ENCODE data around the gene ADCY2. TPM values are rescaled to one million over a fixed set of nuclear protein-coding genes. Genes with fewer than 3 reads are reported as not detected.

ADCY2 gene
- total and polyA plus RNA-seq, 2 of the 13 experiments (the other 11 are each of a cell fraction or from before 2014, with no cell fraction given), result not detected

DNA sequence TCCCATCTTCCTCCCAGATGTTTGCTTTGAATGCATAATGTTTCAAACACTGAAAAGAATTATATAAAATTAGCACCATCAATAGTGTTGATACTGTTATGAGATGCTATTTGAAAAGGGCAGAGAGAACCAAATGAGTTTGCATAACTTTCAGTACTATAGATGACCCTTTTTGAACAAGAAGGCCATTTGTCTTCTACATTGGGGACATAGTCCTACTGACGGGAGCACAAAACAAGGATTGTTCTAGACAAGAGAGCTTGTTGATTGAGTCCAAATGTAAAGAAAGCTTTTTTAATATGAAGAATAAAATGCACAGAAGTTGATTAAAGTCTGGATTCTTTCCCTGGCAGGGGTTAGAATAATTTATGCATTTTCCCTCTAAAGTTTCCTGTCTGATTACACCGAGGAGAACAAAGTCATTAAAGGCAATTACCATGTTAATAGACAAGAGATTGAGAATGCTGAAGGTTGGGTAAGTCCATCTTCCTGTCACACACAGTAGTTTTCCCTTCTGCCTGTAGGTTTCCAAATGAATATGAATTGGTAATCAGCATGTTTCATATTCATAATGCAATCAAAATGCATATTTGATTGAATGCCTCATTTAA, 32.8 kb upstream of the ADCY2 start:
- H3K4me2 ChIP-seq (ENCODE audit: low read depth, low read length), result no peak overlapping the region
- POLR2A ChIA-PET, result no interaction called here
- CTCF ChIA-PET (ENCODE audit: low intra/inter-chr PET ratio, low total read pairs), result no interaction called here
- DNase-seq (ENCODE audit: low spot score) (no peak), ATAC-seq (no peak), FAIRE-seq (no peak)
- H3K27ac ChIP-seq (ENCODE audit: extremely low read length, insufficient read depth, low read length), result no peak overlapping the region
- no peaks in the 10 kb centered on the region for H3K4me1 ChIP-seq (ENCODE audit: insufficient read depth, low read length)
- H2AFZ ChIP-seq (ENCODE audit: low read length), result no peak overlapping the region
- H3K27me3 ChIP-seq (ENCODE audit: control insufficient read depth in 1 of 2, insufficient read depth in 2 of 2, low read length in 2 of 2), result no peaks in the 10 kb centered on the region; a peak in 1 of 5 replicates
- no peak overlapping the region for H3K4me3 ChIP-seq (replicated peaks in 1 of 3; ENCODE audit: insufficient read depth in 1 of 3, low read depth in 2 of 3, low read length in 3 of 3)
- H3K79me2 ChIP-seq (ENCODE audit: insufficient read depth, low read length), result no peaks in the 10 kb centered on the region
- H3K36me3 ChIP-seq (replicated peaks in 1 of 2; ENCODE audit: control insufficient read depth in 1 of 2, insufficient read depth in 2 of 2, low read length in 2 of 2), result no peaks in the 10 kb centered on the region
- no TSS peak for BruUV-seq (replicated peaks)
- in situ Hi-C loops (cut with HindIII; ENCODE audit: extremely low pct_ligation_motif_present, low pct_unique_long_range_greater_than_20kb), result no loop called here
- no peaks in the 10 kb centered on the region for H4K20me1 ChIP-seq (ENCODE audit: insufficient read depth, low read length)
- no peaks in the 10 kb centered on the region for H3K9me3 ChIP-seq (ENCODE audit: low read length)
- intact Hi-C loops (cut with micrococcal nuclease; ENCODE audit: unreplicated experiment), result no loop called here
- WGBS (ENCODE audit: low lambda C conversion rate), result 4% methylated on average over 2 of the region's 2 CpGs
- H3K9ac ChIP-seq (ENCODE audit: insufficient read depth, low read depth, low read length), result no peak overlapping the region
- no peak for TF ChIP-seq ELF3 (CRISPR knock-in tag; IDR thresholded peaks at IDR 0.05)
- no peak for TF ChIP-seq PHF8 (CRISPR knock-in tag; IDR thresholded peaks at IDR 0.05)
- TF ChIP-seq GTF3A (CRISPR knock-in tag; conservative IDR thresholded peaks at IDR 0.05), result no peak
- TF ChIP-seq, protein P1, sequence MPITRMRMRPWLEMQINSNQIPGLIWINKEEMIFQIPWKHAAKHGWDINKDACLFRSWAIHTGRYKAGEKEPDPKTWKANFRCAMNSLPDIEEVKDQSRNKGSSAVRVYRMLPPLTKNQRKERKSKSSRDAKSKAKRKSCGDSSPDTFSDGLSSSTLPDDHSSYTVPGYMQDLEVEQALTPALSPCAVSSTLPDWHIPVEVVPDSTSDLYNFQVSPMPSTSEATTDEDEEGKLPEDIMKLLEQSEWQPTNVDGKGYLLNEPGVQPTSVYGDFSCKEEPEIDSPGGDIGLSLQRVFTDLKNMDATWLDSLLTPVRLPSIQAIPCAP (CRISPR knock-in tag; IDR thresholded peaks at IDR 0.05; ENCODE audit: low read depth), result no peak
- TF ChIP-seq, protein P2, sequence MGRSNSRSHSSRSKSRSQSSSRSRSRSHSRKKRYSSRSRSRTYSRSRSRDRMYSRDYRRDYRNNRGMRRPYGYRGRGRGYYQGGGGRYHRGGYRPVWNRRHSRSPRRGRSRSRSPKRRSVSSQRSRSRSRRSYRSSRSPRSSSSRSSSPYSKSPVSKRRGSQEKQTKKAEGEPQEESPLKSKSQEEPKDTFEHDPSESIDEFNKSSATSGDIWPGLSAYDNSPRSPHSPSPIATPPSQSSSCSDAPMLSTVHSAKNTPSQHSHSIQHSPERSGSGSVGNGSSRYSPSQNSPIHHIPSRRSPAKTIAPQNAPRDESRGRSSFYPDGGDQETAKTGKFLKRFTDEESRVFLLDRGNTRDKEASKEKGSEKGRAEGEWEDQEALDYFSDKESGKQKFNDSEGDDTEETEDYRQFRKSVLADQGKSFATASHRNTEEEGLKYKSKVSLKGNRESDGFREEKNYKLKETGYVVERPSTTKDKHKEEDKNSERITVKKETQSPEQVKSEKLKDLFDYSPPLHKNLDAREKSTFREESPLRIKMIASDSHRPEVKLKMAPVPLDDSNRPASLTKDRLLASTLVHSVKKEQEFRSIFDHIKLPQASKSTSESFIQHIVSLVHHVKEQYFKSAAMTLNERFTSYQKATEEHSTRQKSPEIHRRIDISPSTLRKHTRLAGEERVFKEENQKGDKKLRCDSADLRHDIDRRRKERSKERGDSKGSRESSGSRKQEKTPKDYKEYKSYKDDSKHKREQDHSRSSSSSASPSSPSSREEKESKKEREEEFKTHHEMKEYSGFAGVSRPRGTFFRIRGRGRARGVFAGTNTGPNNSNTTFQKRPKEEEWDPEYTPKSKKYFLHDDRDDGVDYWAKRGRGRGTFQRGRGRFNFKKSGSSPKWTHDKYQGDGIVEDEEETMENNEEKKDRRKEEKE (IDR thresholded peaks at IDR 0.05), result no peak
- no peak for TF ChIP-seq CBX2 (IDR thresholded peaks at IDR 0.05; ENCODE audit: low read depth, low read length)
- TF ChIP-seq CBX2 (CRISPR knock-in tag; IDR thresholded peaks at IDR 0.05; ENCODE audit: low read depth), result no peak
- TF ChIP-seq FIP1L1 (IDR thresholded peaks at IDR 0.05; ENCODE audit: borderline replicate concordance, insufficient read depth, low read depth, low read length), result no peak
- TF ChIP-seq JUN (CRISPR knock-in tag; IDR thresholded peaks at IDR 0.05), result no peak
- TF ChIP-seq, protein P3, sequence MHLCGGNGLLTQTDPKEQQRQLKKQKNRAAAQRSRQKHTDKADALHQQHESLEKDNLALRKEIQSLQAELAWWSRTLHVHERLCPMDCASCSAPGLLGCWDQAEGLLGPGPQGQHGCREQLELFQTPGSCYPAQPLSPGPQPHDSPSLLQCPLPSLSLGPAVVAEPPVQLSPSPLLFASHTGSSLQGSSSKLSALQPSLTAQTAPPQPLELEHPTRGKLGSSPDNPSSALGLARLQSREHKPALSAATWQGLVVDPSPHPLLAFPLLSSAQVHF (CRISPR knock-in tag; IDR thresholded peaks at IDR 0.05), result no peak
- TF ChIP-seq PCBP1 (IDR thresholded peaks at IDR 0.05; ENCODE audit: borderline replicate concordance, low read depth, low read length), result no peak
- TF ChIP-seq CBX1 (IDR thresholded peaks at IDR 0.05; ENCODE audit: low read depth), result no peak
- TF ChIP-seq, protein P4, sequence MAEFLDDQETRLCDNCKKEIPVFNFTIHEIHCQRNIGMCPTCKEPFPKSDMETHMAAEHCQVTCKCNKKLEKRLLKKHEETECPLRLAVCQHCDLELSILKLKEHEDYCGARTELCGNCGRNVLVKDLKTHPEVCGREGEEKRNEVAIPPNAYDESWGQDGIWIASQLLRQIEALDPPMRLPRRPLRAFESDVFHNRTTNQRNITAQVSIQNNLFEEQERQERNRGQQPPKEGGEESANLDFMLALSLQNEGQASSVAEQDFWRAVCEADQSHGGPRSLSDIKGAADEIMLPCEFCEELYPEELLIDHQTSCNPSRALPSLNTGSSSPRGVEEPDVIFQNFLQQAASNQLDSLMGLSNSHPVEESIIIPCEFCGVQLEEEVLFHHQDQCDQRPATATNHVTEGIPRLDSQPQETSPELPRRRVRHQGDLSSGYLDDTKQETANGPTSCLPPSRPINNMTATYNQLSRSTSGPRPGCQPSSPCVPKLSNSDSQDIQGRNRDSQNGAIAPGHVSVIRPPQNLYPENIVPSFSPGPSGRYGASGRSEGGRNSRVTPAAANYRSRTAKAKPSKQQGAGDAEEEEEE (CRISPR knock-in tag; IDR thresholded peaks at IDR 0.05; ENCODE audit: borderline replicate concordance), result no peak
- no peak for TF ChIP-seq ZNF883 (CRISPR knock-in tag; IDR thresholded peaks at IDR 0.05; ENCODE audit: not compliant biosample characterization)
- no peak for TF ChIP-seq SETDB1 (CRISPR knock-in tag; IDR thresholded peaks at IDR 0.05; ENCODE audit: borderline replicate concordance)
- no peak for TF ChIP-seq ZNF674 (CRISPR knock-in tag; IDR thresholded peaks at IDR 0.05; ENCODE audit: low read depth)
- TF ChIP-seq REXO4 (CRISPR knock-in tag; IDR thresholded peaks at IDR 0.05; ENCODE audit: borderline replicate concordance), result no peak
- TF ChIP-seq ZC3H13 (CRISPR knock-in tag; IDR thresholded peaks at IDR 0.05), result no peak
